ENCODE measurements around the gene KNCN. TPM values are rescaled to one million over a fixed set of nuclear protein-coding genes. Genes with fewer than 3 reads are reported as not detected.

KNCN gene
- polyA plus RNA-seq, 1 experiment: not detected

DNA sequence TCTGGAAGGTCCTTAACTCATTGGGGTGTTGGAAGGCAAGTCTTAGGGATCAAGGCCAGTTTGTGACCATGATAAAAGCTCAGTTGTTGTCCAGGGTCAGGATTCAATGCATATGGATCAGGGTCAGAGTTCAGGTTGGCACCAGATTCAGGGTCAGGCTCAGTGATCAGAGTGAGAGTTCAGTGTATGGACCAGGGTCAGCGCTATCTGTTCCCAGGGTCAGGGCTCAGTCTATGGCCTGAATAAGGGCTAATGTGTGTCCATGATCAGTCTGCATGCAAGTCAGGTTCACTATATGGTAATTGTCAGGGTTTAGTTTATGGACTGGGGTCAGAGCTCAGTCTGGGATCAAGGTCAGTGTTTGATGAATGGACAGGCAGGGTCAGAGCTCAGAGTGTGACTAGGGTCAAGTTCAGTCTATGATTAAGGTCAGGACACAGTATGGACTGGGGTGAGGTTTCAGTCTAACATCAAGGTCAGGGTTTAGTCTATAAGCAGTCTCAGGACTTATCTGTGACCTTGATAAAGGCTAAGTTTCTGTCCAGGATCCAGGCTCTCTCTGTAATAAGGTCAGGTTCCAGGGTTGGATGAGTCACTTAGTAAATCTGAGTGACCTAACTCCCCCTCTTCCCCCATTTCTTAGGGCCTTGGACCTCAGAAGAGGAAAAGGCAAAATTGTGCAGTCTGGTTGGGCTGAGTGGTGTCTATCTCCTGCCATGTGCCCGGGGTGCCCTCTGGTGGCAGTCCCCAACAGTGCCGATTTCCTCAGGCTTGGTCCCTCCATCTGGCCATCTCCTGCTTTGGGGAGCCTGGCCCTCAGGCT, 23.8 kb downstream of the KNCN start:
- ChIA-PET POLR2A (no interaction called here), CTCF (interaction anchor here (0.6 to 11.1 kb wide), 31 partner anchors 8 to 701 kb away, joined by 3 to 176 read pairs (median 4); a partner anchor contains a TSS)
- peaks cover 35% of the 10 kb centered on the region for H3K27me3 ChIP-seq (ENCODE audit: control insufficient read depth, insufficient read depth, low read length)
- no peak for DNase-seq (ENCODE audit: low read depth)
- TF ChIP-seq, protein P1, sequence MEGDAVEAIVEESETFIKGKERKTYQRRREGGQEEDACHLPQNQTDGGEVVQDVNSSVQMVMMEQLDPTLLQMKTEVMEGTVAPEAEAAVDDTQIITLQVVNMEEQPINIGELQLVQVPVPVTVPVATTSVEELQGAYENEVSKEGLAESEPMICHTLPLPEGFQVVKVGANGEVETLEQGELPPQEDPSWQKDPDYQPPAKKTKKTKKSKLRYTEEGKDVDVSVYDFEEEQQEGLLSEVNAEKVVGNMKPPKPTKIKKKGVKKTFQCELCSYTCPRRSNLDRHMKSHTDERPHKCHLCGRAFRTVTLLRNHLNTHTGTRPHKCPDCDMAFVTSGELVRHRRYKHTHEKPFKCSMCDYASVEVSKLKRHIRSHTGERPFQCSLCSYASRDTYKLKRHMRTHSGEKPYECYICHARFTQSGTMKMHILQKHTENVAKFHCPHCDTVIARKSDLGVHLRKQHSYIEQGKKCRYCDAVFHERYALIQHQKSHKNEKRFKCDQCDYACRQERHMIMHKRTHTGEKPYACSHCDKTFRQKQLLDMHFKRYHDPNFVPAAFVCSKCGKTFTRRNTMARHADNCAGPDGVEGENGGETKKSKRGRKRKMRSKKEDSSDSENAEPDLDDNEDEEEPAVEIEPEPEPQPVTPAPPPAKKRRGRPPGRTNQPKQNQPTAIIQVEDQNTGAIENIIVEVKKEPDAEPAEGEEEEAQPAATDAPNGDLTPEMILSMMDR (IDR thresholded peaks at IDR 0.05; ENCODE audit: insufficient read depth, low read depth, low read length): peak; percentile 97
- no peaks in the 10 kb centered on the region for H3K36me3 ChIP-seq (ENCODE audit: control insufficient read depth, insufficient read depth, low read length)
- H3K4me3 ChIP-seq (ENCODE audit: low read depth, low read length): no peak overlapping the region

DNA sequence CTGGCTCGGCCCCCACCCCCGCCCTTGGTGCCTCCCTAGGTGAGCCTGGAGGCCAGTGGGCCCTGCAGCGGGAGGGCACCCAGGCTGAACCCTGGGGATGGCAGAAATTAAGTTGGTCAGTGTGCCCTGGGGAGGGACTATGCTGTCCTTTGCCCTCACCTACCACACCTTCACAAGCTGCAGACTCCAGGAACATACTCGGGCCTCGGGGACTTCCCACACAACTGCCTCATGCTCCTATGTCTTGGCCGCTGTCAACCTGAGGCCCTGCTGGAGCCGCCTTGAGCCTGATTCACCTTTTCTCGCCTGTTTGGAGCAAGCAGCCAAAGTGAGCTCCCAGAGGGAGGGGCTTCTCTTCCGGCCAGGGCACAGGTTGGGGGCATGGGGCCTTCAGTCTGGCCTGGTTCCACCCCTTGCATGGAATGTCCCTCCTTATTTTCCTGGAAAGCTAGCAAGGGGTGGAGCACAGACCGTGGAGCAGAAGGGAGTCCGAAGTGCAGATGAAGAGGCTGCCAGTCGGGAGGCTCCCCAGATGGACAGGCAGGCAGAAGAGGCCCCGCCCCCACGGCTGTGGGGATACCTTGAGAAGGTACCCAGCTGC, 24.7 kb downstream of the KNCN start:
- Histone ChIP-seq H3K36me3 (ENCODE audit: control insufficient read depth, insufficient read depth, low read length) (no peaks in the 10 kb centered on the region), H3K4me3 (ENCODE audit: low read depth, low read length) (no peak overlapping the region), H3K27me3 (ENCODE audit: control insufficient read depth, insufficient read depth, low read length) (peaks cover 32% of the 10 kb centered on the region)
- TF ChIP-seq, protein P1 (IDR thresholded peaks at IDR 0.05; ENCODE audit: insufficient read depth, low read depth, low read length): no peak
- ChIA-PET CTCF (interaction anchor here (0.8 to 11.1 kb wide), 20 partner anchors 9 to 121 kb away, joined by 3 to 176 read pairs (median 4); a partner anchor contains a TSS), POLR2A (no interaction called here)
- no peak for DNase-seq (ENCODE audit: low read depth)

DNA sequence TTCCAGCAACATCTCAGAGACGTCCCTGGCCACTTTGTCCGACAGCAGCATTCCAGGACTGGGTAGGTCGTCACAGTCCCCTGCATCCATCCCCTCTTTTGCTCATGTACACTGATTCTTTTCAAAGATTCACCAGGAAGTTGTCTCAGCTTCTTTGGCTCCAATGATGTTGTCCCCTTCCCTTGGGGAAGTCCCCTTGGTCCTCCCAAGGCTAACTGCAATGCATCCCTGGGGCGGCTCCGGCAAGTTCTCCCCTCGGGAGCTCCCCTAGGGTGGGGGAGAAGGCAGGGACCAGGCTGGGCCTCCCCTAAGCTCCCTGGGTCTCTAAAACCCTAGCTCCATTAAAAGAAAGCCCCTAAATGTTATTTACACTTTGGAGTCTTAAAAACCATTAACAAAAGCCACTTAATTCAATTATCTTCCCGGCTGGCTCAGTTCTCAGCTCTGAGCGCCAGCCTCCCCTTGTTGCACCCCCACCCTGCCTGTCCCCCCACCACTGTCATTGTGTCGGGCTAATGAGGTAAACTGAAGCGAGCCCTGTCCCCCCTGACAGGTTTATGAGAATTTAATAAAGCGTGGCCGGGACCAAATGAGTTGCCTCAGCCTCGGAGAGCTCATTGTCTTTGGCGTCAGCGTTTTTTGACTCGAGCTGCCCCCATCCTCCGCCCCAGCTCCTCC, 25.3 kb downstream of the KNCN start:
- ChIA-PET POLR2A (no interaction called here), CTCF (interaction anchor here (0.8 to 11.1 kb wide), 13 partner anchors 9 to 121 kb away, joined by 3 to 176 read pairs (median 8); a partner anchor contains a TSS)
- Histone ChIP-seq H3K27me3 (ENCODE audit: control insufficient read depth, insufficient read depth, low read length) (peaks cover 29% of the 10 kb centered on the region), H3K36me3 (ENCODE audit: control insufficient read depth, insufficient read depth, low read length) (no peaks in the 10 kb centered on the region), H3K4me3 (ENCODE audit: low read depth, low read length) (no peak overlapping the region)
- DNase-seq (ENCODE audit: low read depth): no peak
- TF ChIP-seq, protein P1 (IDR thresholded peaks at IDR 0.05; ENCODE audit: insufficient read depth, low read depth, low read length): no peak

DNA sequence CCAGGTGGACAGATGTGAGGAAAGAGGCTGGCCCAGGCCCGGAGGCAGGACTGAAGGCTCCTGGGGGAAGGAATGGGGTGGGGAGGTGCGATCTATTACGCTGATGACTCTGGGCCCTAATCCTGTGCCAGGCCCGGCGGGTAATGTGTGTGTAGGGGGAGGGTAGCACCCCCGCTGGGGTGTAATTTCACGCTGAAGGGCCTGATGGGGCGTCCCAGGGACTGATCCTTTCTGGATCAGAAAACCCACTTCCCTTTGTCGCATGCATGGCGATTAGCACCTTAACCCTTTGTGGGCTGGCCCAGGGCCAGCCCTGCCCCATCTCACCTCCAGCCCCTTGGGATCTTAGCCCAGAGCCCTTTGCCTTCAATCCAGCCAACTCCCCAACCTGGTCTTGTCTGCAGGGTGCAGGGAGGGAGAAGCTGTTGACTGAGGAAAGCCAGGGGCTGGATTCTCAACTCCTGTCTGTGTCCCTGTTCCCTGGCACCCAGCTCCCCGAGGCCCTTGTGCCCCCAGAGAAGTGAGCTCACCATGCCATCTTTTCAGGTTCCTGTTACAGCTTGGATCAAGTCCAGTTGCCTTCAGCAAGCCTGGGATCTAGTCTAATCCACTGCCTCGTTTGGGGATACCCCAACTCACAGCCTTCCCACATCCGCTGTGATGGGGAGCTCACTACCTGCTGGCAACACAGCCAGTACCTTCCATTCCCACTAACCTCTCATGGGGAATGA, 26.0 kb downstream of the KNCN start:
- no peak for DNase-seq (ENCODE audit: low read depth)
- H3K36me3 ChIP-seq (ENCODE audit: control insufficient read depth, insufficient read depth, low read length): no peaks in the 10 kb centered on the region
- peaks cover 28% of the 10 kb centered on the region for H3K27me3 ChIP-seq (ENCODE audit: control insufficient read depth, insufficient read depth, low read length)
- TF ChIP-seq, protein P1 (IDR thresholded peaks at IDR 0.05; ENCODE audit: insufficient read depth, low read depth, low read length): no peak
- no peak overlapping the region for H3K4me3 ChIP-seq (ENCODE audit: low read depth, low read length)
- ChIA-PET POLR2A (no interaction called here), CTCF (interaction anchor here (0.8 to 11.1 kb wide), 7 partner anchors 12 to 119 kb away, joined by 3 to 176 read pairs (median 29); no protein-coding TSS in a partner anchor)

All from BJ (cell line).